Astrocyte (in vitro differentiated cells and primary cell): ENCODE measurements around the gene DGCR2. TPM values are rescaled to one million over a fixed set of nuclear protein-coding genes. Genes with fewer than 3 reads are reported as not detected.

Source experiments
- DNase-seq: peaks from one replicate; pipeline ENCODE4 v3.0.0-alpha.2; 2010; ENCODE audit warnings: low read depth
- FAIRE-seq: peaks from 2 replicates; lab custom pipeline; 2011; peaks lifted over from hg19 to GRCh38; lab: Jason Lieb, UNC
- H2AFZ ChIP-seq: 2 replicates; pipeline ENCODE4 v1.6.0; 2012; ENCODE audit warnings: low read depth, low read length, inconsistent platforms
- H3K27ac ChIP-seq: 2 replicates; pipeline ENCODE4 v1.5.1; 2011; ENCODE audit warnings: low read depth, low read length, inconsistent platforms
- H3K27me3 ChIP-seq: 2 replicates; pipeline ENCODE4 v1.6.0; 2011; ENCODE audit warnings: low read length, inconsistent platforms; ENCODE audit not compliant: insufficient read depth
- H3K36me3 ChIP-seq: 2 replicates; pipeline ENCODE4 v1.5.1; 2011; ENCODE audit warnings: low read length, inconsistent platforms; ENCODE audit not compliant: insufficient read depth
- H3K4me1 ChIP-seq: 2 replicates; pipeline ENCODE4 v1.5.1; 2011; ENCODE audit warnings: low read length, inconsistent platforms; ENCODE audit not compliant: insufficient read depth
- H3K4me2 ChIP-seq: 2 replicates; pipeline ENCODE4 v1.6.0; 2012; ENCODE audit warnings: low read length, inconsistent platforms
- H3K4me3 ChIP-seq: 2 replicates; pipeline ENCODE4 v1.5.1; 2011; ENCODE audit warnings: low read depth, mild to moderate bottlenecking, low read length, inconsistent platforms; ENCODE audit not compliant: insufficient read depth
- H3K79me2 ChIP-seq: 2 replicates; pipeline ENCODE4 v1.6.0; 2012; ENCODE audit warnings: mild to moderate bottlenecking, low read length, inconsistent platforms; ENCODE audit not compliant: insufficient read depth
- H3K9ac ChIP-seq: 2 replicates; pipeline ENCODE4 v1.6.0; 2012; ENCODE audit warnings: mild to moderate bottlenecking, low read length, inconsistent platforms
- H3K9me3 ChIP-seq: 2 replicates; pipeline ENCODE4 v1.5.1; 2012; ENCODE audit warnings: low read depth, mild to moderate bottlenecking, low read length, inconsistent platforms; ENCODE audit not compliant: insufficient read depth
- H4K20me1 ChIP-seq: 2 replicates; pipeline ENCODE4 v1.6.0; 2012; ENCODE audit warnings: low read length, inconsistent platforms; ENCODE audit not compliant: insufficient read depth
- H3K27ac Mint-ChIP-seq: one replicate; pipeline ENCODE4 v1.8.0; 2021; ENCODE audit warnings: mild to moderate bottlenecking, mixed read lengths; ENCODE audit not compliant: unreplicated experiment
- H3K27me3 Mint-ChIP-seq: one replicate; pipeline ENCODE4 v1.8.0; 2021; ENCODE audit warnings: low read depth, mixed read lengths; ENCODE audit not compliant: unreplicated experiment
- H3K36me3 Mint-ChIP-seq: one replicate; pipeline ENCODE4 v1.8.0; 2021; ENCODE audit warnings: low read depth, mixed read lengths; ENCODE audit not compliant: unreplicated experiment
- H3K4me1 Mint-ChIP-seq: one replicate; pipeline ENCODE4 v1.8.0; 2021; ENCODE audit warnings: low read depth, mixed read lengths; ENCODE audit not compliant: unreplicated experiment
- H3K4me3 Mint-ChIP-seq: one replicate; pipeline ENCODE4 v1.8.0; 2021; ENCODE audit warnings: mild to moderate bottlenecking, moderate library complexity, mixed read lengths; ENCODE audit not compliant: unreplicated experiment
- H3K9me3 Mint-ChIP-seq: one replicate; pipeline ENCODE4 v1.8.0; 2021; ENCODE audit warnings: mild to moderate bottlenecking, mixed read lengths; ENCODE audit not compliant: unreplicated experiment
- CTCF ChIP-seq: IDR thresholded peaks from 2 replicates; pipeline ENCODE4 v1.5.1; 2011; ENCODE audit warnings: low read depth, mild to moderate bottlenecking, inconsistent platforms, low read length, moderate library complexity; ENCODE audit not compliant: insufficient read depth
- EZH2 ChIP-seq: IDR thresholded peaks from 2 replicates; pipeline ENCODE4 v1.6.1; 2012; ENCODE audit warnings: mild to moderate bottlenecking, low read length, inconsistent platforms; ENCODE audit not compliant: insufficient read depth
- total RNA-seq: library from RNA; stranded (reverse); gene quantifications from 2 replicates; pipeline ENCODE4 v1.2.1, GENCODE V29; 2021

The DGCR2 gene
- total RNA-seq, 1 donor from 2014 or later: 49.4 TPM

GRCh38 chr22:19137384-19138216, 15.4 kb upstream of the DGCR2 start:
- H3K4me3 ChIP-seq: no peak overlapping the region
- no peaks in the 10 kb centered on the region for H3K27me3 ChIP-seq
- H3K9me3 ChIP-seq: no peaks in the 10 kb centered on the region
- H3K4me2 ChIP-seq: no peak overlapping the region
- H3K9ac ChIP-seq: no peak overlapping the region
- TF ChIP-seq CTCF (no peak), EZH2 (no peak)
- H3K27ac ChIP-seq: no peak overlapping the region
- Mint-ChIP-seq H3K9me3 (no peaks in the 10 kb centered on the region), H3K27me3 (no peaks in the 10 kb centered on the region), H3K4me1 (no peaks in the 10 kb centered on the region), H3K4me3 (no peak overlapping the region), H3K36me3 (peaks cover 26% of the 10 kb centered on the region), H3K27ac (no peak overlapping the region)
- DNase-seq: no peak
- peaks cover 40% of the 10 kb centered on the region for H3K36me3 ChIP-seq
- H3K79me2 ChIP-seq: peaks cover 5% of the 10 kb centered on the region
- FAIRE-seq: no peak
- H3K4me1 ChIP-seq: no peaks in the 10 kb centered on the region
- no peak overlapping the region for H2AFZ ChIP-seq
- H4K20me1 ChIP-seq: peaks cover 38% of the 10 kb centered on the region

- no peak overlapping the region for H3K9ac ChIP-seq
- no peaks in the 10 kb centered on the region for H3K27me3 Mint-ChIP-seq
- no peaks in the 10 kb centered on the region for H3K4me1 ChIP-seq
- TF ChIP-seq EZH2 (no peak), CTCF (no peak)
- H3K4me3 ChIP-seq: no peak overlapping the region
- peaks cover 37% of the 10 kb centered on the region for H3K36me3 ChIP-seq
- H3K9me3 ChIP-seq: no peaks in the 10 kb centered on the region
- H3K9me3 Mint-ChIP-seq: no peaks in the 10 kb centered on the region
- DNase-seq: no peak
- H3K4me3 Mint-ChIP-seq: no peak overlapping the region
- no peak overlapping the region for H3K4me2 ChIP-seq
- H3K27me3 ChIP-seq: no peaks in the 10 kb centered on the region
- peaks cover 24% of the 10 kb centered on the region for H3K36me3 Mint-ChIP-seq
- no peak overlapping the region for H3K27ac ChIP-seq
- no peaks in the 10 kb centered on the region for H3K79me2 ChIP-seq
- no peaks in the 10 kb centered on the region for H3K4me1 Mint-ChIP-seq
- no peak overlapping the region for H2AFZ ChIP-seq
- H3K27ac Mint-ChIP-seq: no peak overlapping the region
- peaks cover 38% of the 10 kb centered on the region for H4K20me1 ChIP-seq
- no peak for FAIRE-seq
Measured at GRCh38 chr22:19136915-19137314, 14.7 kb upstream of the DGCR2 start.

- no peak overlapping the region for H2AFZ ChIP-seq
- no peaks in the 10 kb centered on the region for H3K9me3 ChIP-seq
- H3K9ac ChIP-seq: no peak overlapping the region
- no peaks in the 10 kb centered on the region for H3K79me2 ChIP-seq
- Mint-ChIP-seq H3K27ac (no peak overlapping the region), H3K4me3 (no peak overlapping the region), H3K4me1 (no peaks in the 10 kb centered on the region), H3K9me3 (no peaks in the 10 kb centered on the region), H3K36me3 (peaks cover 29% of the 10 kb centered on the region), H3K27me3 (no peaks in the 10 kb centered on the region)
- no peak overlapping the region for H3K4me3 ChIP-seq
- no peak for TF ChIP-seq EZH2
- TF ChIP-seq CTCF: no peak
- DNase-seq (no peak), FAIRE-seq (no peak)
- no peak overlapping the region for H3K27ac ChIP-seq
- no peaks in the 10 kb centered on the region for H3K4me1 ChIP-seq
- no peak overlapping the region for H3K4me2 ChIP-seq
- peaks cover 23% of the 10 kb centered on the region for H3K36me3 ChIP-seq
- no peaks in the 10 kb centered on the region for H3K27me3 ChIP-seq
- peaks cover 23% of the 10 kb centered on the region for H4K20me1 ChIP-seq
Measured at GRCh38 chr22:19134874-19135273, 12.7 kb upstream of the DGCR2 start.
